Stomach (tissue), 4 donors: Measurements from ENCODE around the gene CEACAM1.

Source experiments
- CTCF ChIP-seq, 7 experiments: fragments of 450-650 bp in 4 of 7; fragments of 200-600 bp in 3 of 7; sonication (generic) in 3 of 7; IDR thresholded peaks; one replicate each; pipeline ENCODE4 v1.5.1; 2016 to 2019; ENCODE audit warnings: antibody characterized with exemption in 7 of 7, control low read depth in 2 of 7, mild to moderate bottlenecking in 1 of 7
- EP300 ChIP-seq: sonication (generic); formaldehyde crosslinking; IDR thresholded peaks from one replicate; pipeline ENCODE4 v1.6.1; 2017; ENCODE audit warnings: antibody characterized with exemption
- POLR2AphosphoS5 ChIP-seq, 3 donors: sonication (generic); formaldehyde crosslinking; IDR thresholded peaks; one replicate each; pipeline ENCODE4 v1.6.1; 2016; ENCODE audit warnings: antibody characterized with exemption in 3 of 3

DNA sequence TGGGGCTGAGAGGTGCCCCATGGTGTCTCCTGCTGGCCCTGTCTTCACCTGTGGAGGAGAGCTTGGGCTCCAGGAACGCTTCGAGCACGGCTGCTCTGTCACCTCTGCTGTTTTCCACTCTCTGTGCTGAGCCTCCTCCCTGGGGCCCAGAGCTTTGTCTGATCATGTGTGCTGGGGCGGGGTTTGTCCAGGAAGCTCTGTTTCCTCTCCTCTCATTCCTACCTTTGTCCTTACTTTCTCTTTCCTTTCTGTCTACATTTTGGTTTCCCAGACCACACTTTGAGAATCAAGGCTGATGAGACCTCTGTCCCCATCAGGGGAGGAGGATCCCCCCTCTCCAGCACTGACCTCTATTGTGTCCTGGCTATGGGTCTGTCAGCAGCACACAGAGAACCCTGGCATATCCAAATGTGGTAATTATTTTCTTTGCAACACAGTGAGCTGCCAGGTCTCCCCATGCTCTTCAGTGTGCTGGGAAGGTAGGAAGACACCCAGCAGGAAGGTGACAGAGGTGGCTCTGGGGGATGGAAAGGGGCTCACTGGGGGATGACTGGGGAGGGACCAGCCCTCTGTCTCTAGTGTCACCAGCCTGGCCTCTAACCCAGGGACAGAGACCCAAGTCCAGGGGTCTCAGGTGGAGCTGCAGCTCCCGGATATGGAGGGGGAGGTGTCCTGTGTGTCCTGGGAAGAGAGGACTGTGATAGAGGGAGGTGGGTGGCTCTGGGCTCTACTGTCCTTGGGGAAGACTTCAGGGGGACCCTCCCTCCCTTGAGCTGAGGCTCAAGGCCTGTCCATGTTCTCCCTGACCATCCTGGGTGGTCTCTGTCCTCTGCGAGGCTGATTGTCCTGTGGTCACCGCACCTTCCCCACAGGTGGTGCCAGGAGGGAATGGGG is at the start of gene CEACAM1:
- TF ChIP-seq CTCF (IDR thresholded peaks at IDR 0.05) (no peak), EP300 (no peak), POLR2AphosphoS5 (IDR thresholded peaks at IDR 0.05) (peak in 2 of 3 donors; percentile 58 to 72)
